Epithelial cell of esophagus (primary cell): Measurements from ENCODE around the gene EPHX1.

Source experiments
- DNase-seq: peaks from one replicate; pipeline ENCODE4 v3.0.0; 2010; ENCODE audit warnings: low read depth
- H3K4me3 ChIP-seq: 2 replicates; pipeline ENCODE4 v1.5.1; 2011; ENCODE audit warnings: mild to moderate bottlenecking, low read length, control low read depth
- TF ChIP-seq, protein P1 (sequence below): IDR thresholded peaks from 2 replicates; pipeline ENCODE4 v1.5.1; 2011; ENCODE audit warnings: low read depth, mild to moderate bottlenecking, low read length, control low read depth, inconsistent platforms; ENCODE audit not compliant: insufficient read depth; ENCODE audit errors: missing control alignments

The EPHX1 gene

DNA sequence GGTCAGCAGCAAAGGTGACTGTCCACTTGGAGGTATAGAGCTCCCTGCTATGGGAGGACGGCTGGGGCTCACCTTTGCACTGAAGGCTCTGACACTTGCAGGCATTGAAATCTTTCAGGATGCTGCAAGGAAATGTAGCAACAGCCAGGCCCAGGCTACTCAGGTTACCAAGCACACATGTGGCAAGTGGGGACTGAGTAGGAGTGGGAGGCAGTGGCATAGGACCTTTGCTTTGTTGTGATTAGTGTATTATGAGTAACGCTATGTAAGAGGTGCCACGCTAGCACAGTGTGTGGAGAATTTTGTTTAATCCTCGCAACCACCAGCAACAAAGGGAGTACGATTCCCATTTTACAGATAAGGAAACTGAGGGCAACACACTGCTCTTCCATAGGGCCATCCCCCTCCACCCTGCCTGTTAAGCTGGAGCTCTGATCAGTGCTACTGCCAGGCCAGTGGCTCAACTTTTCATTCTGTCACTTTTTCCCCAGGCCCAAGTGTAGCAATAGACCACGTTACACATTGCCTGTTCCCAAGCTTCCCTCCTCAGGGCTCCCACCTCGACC, 51.0 kb downstream of the EPHX1 start:
- H3K4me3 ChIP-seq: no peak overlapping the region
- TF ChIP-seq, protein P1, sequence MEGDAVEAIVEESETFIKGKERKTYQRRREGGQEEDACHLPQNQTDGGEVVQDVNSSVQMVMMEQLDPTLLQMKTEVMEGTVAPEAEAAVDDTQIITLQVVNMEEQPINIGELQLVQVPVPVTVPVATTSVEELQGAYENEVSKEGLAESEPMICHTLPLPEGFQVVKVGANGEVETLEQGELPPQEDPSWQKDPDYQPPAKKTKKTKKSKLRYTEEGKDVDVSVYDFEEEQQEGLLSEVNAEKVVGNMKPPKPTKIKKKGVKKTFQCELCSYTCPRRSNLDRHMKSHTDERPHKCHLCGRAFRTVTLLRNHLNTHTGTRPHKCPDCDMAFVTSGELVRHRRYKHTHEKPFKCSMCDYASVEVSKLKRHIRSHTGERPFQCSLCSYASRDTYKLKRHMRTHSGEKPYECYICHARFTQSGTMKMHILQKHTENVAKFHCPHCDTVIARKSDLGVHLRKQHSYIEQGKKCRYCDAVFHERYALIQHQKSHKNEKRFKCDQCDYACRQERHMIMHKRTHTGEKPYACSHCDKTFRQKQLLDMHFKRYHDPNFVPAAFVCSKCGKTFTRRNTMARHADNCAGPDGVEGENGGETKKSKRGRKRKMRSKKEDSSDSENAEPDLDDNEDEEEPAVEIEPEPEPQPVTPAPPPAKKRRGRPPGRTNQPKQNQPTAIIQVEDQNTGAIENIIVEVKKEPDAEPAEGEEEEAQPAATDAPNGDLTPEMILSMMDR: no peak
- no peak for DNase-seq

DNA sequence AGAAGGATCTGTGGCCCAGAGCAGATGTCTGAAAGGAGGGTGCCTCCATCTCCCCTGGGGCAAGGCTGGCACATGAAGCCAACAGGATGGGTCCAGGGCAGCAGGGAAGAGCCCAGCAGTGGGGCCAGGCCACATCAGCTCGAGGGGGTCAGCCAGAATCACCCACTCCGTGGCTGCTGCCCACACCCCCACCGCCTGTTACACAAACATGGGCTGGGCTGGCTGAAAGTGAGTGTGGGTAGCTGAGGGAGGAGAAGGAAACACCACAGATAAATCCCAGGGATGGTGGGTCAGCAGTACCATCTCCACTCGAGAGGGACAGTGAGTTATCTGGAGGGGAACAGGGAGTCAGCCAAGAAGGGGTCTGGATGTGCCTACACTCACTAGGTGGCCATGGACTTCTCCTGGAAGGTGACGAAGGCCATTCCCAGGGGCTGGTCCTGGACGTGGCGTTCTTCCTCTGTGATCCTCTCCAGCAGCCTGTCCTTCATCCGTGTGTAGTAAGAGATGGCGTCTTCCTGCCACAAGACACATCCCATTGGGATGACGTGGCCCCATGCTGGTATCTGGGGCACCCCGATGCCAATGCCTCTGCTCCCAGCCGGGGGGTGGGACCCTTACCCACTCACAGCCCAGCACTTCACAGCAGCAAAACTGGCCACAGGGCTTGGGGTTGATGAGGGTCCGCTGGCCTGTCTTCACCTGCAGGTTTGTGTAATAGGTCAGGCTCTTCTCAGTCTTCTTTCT, 52.1 kb downstream of the EPHX1 start:
- TF ChIP-seq, protein P1: no peak
- DNase-seq: no peak
- no peak overlapping the region for H3K4me3 ChIP-seq

- no peak for DNase-seq
- H3K4me3 ChIP-seq: no peak overlapping the region
- TF ChIP-seq, protein P1: no peak
These were observed 52.6 kb downstream of the EPHX1 start for GRCh38 chr1:225862581-225862950.

DNA sequence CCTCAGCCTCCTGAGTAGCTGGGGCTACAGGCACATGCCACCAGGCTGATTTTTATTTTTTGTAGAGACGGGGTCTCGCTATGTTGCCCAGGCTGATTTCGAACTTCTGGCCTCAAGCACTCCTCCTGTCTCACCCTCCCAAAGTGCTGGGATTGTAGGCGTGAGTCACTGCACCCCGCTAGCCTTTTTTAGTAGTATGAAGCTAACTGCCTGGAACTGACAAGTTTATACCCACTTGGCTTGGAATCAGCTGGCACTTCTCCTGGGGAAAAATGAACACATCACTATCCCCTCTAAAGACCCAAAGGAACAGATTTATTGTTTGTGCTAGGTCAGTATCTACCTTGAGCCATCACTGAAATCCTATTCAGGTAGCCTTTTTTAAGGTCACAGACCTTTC, 53.2 kb downstream of the EPHX1 start:
- no peak overlapping the region for H3K4me3 ChIP-seq
- no peak for DNase-seq
- TF ChIP-seq, protein P1: no peak

DNA sequence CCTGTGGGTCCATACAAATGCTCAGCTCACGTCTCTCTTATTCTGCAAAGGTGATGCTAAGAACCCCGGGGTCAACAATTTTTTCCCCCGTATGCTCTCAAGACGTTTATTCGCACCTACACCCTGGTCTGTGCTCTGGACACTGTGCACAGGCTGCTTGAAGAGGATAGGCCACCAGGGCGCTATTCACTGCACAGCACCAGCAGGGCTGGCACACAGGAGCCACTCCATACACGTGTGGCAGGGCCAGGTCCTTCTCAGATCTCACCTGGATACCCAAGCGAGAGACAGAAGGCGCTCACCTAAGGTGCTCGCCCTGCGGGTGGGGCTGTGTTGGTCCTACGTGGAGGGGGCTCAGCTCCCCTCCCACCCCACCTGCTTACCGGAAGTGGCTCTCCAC, 55.6 kb downstream of the EPHX1 start:
- TF ChIP-seq, protein P1: no peak
- no peak overlapping the region for H3K4me3 ChIP-seq
- DNase-seq: no peak

- peak; percentile 48 for DNase-seq
These were observed 56.3 kb downstream of the EPHX1 start for GRCh38 chr1:225866061-225866837.

More at GRCh38 chr1:225866061-225866837, 56.3 kb downstream of the EPHX1 start:
- TF ChIP-seq, protein P1: no peak
- no peak overlapping the region for H3K4me3 ChIP-seq
